GM04503 (cell line): ENCODE data around the gene ANO7.

Source experiments
- DNase-seq: peaks from one replicate; pipeline ENCODE4 v3.0.0-alpha.2; 2012; ENCODE audit warnings: low read depth

Gene ANO7

GRCh38 chr2:241228081-241228859 lies 39.8 kb downstream of the ANO7 start:
- DNase-seq = no peak

- no peak for DNase-seq
Observed at GRCh38 chr2:241228860-241229516, 40.5 kb downstream of the ANO7 start.

DNA sequence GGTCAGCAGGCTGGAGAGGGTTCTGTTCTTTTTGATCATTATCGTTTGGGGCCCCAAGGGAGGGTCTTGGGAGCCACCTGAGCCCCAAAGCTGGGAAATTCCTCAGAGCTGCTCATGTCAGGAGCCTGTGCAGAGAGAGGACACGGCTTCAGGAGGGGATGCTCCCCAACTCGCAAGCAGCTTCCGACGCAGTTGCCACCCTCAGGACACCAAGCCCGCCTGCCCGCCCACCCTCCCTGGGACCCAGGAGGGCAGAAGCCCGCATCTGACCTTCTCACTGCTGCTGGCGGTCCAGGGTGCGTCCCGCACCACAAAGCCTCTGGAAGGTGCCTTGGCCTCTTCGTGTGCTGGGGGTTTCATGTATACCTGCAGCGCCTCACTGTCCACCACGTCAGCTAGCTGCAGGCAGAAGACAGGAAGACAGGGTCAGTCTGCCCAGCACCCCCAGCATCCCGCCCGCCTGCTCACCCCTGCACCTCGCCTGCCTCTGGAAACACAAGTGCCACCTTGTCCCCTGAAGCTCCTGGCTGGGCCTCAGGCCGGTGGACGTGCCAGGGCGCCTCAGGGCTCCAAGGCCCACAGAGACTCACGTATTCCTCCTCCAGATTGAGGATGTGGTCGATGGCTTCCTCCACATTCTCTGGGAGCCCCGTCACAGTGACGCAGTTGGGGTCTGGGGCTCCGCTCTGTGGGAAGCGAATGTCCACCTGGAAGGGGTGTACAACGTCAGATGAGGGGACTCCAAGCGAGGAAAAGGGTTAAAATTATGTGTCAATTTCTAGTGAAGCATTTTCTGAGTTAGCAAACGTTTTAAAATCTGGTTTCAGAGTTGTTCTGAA lies 41.3 kb downstream of the ANO7 start:
- no peak for DNase-seq

DNA sequence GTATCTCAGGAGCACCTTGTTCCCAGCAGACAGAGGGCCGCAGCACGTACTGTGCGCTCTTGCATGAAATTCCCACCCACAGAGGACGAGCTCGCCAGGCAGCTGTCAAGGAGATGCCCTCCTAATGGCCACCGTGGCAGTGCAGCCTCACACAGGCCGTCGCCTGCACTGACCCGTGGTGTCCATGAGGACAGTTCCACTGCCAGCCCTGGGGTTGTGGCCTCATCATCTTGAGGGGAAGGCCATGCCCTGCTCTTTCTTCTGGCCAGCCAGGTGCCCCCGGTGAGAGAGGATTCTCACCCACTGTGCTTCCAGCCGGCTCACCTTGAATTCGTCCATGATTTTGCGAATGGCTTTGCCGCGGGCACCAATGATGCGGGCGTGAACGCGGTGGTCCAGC lies 42.0 kb downstream of the ANO7 start:
- no peak for DNase-seq

DNA sequence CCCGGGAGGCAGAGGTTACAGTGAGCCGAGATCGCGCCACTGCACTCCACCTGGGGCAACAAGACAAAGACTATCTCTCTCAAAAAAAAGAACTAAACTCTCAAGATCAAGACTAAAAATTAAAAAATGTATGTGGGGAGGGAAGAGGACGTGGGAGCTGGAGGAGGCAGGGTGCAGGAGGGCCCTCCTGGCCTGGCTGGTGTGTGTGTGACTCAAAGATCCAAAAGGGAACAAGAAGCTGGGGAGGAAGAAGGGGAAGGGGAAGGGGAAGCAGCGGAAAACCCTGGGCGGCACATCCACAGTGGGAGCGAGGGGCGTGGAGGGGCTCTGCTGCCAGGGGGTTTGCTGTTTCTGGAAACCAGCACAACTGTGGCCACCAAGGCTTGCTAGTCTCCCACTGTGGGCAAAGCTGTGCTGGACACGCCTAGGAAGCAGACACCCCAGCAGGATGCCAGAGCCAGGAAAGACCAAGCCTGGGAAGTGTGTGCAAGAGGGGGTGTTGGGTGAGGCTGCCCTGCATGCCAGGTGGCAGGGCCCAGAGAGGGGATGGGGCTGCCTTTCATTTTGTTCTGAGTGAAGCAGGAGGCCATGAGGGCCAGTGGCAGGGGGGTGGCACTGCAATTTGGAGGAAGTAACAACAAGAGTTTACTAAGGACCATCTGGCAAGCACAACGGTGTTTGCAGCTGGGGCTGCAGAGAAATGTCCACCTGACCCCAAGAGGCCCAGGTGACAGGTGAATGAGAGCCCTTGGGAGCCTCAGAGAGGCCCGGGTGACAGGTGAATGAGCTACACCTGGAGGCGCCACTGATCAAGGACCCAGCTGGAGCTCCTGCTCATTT lies 44.5 kb downstream of the ANO7 start:
- no peak for DNase-seq

DNA sequence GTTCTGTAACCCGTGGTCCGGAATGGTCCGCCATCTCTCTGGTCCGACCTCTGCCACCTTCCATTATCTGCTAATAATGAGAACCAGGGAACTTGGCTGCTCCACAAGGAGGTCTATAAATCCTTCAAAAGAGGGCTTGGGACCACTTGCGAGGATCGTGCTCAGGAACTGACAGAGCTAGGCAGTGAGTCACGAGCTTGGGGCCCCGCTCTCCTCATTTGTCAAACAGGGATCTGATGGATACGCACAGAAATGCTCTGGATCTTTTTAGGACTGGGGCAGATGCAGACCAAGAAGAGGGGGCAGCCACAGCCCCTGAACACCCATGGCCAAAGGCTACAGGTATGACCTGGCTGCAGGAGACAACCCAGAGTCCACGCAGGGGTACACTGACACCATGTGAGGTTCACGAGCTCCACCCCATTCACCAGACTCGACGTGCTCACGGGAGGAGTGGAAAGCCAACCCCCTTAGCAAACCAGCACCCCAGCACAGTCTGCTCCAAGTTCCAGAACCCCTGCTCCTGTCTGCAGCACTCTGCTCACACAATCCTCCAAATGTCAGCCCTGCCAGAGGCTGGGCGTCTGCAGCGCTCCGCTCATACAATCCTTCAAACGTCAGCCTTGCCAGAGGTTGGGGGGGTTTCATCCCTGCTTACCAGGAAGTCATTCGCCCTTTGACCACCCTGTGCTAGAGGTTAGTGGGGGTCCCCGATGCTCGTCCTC lies 45.8 kb downstream of the ANO7 start:
- no peak for DNase-seq

- DNase-seq = no peak
Observed at GRCh38 chr2:241234962-241235740, 46.7 kb downstream of the ANO7 start.

DNA sequence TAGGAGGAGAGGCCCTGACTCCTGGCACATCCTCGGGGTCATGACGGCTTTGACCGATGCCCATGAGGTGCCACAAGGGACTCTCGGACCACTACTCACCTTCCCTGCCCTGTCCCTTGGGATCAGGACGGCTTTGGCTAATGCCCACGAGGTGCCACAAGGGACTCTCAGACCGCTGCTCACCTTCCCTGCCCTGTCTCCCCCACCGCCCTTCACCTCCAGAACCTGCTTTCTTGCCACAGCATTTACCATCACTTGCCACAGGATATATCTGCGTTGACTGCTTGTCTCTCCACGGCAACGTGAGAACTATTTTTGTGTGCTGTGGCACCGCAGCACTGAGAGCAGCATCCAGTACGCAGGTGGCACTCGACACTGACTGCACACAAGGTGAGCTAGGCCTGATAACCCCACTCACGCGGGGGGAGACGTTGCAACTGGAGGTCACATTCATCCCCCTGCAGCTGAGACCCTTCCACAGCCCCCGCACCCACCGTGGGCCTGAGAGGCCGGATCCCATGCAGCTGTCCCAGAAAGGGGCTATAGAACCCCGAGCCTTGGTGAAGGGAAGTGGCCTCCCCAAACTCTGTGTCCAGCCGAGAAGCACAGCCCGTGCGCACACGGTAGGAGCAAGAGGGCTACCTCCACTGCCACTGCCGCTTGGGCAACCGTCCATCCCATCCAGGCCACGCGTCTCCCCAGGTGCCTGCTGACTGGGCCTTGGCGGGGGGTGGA lies 47.5 kb downstream of the ANO7 start:
- no peak for DNase-seq

- DNase-seq = no peak
Observed at GRCh38 chr2:241237047-241237446, 48.6 kb downstream of the ANO7 start.

- no peak for DNase-seq
Observed at GRCh38 chr2:241237949-241238371, 49.5 kb downstream of the ANO7 start.

GRCh38 chr2:241238693-241239198 lies 50.3 kb downstream of the ANO7 start:
- DNase-seq = no peak

DNA sequence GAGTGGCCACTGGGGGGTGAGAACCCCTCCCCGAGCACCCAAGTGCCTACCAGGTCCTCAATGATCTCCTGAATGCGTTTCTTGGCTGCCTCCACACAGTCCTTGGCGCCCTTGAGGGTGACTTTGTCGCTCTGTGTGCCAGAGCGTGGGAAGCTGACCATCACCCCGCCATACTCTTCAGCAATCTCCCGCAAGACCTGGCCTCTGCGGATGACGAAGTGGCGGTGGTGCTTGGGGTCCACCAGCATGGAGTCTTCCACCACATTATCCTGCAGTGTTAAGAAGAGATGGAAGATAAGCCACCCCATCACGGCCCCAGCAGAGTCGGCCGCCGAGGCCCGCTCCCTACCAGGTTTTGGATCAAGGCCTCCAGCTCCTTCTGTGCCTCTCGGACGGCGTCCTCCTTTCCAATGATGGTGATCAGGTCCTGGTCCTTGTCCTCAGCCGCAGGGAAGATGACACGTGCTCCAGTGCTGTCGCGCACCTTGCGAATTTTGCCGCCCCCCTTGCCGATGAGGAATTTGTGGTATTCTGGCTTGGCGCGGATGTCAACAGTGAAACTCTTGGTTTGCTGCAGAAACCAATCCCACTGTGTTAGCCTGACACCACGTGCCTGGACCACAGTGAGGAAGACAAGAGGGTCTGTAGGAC lies 51.2 kb downstream of the ANO7 start:
- DNase-seq = no peak

DNA sequence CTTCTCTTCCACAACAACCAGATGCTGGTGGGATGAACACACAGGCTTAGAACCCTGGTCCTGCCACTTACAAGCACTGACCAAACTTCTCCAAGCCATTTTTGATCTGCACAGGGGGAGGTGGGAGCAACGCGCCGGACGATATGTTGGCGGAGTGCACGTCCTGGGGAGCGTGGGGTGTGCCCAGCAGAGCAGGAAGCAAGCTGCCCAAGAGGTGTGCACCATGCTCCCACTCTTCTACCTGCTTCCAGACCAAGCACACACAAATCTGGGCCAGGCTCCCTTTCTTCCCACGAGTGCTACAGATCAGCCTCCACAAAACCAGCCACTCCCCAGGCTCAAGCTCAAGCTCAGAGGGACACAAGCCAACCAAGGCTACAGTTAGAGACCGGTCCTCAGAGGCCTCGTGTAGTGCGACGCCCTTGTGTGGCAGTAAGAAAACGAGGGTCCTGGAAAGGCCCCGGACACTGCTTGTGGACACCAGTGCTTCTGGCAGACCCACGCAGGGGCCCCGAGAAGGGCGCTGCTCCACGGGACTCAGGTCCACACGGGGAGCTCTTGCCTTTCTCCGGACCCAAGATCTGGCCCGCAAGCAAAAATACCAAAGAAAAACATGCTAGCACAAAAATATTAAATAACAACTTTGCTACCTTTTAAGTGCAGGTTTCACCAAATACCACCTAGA lies 52.0 kb downstream of the ANO7 start:
- DNase-seq = no peak

DNA sequence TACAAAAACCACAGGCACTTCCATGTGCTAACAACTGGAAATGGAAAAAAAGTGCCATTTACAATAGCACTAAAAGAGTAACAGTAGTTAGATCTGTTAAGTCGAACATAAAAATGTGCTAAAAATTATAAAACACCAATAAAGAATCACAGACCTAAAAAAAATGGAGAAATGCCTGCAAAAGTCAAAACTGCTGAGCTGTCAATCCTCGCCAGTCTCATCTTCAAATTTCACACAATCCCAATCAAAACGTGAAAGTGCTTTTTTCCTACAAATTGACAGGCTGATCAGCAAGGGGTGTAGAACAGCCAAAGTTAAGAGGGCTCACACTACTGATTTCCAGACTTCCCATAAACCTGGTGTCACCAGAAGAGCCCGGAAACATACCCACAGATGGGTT lies 53.2 kb downstream of the ANO7 start:
- DNase-seq = no peak

- no peak for DNase-seq
Observed at GRCh38 chr2:241242306-241242705, 53.8 kb downstream of the ANO7 start.

GRCh38 chr2:241244368-241244767 lies 55.9 kb downstream of the ANO7 start:
- DNase-seq = no peak

- DNase-seq = no peak
Observed at GRCh38 chr2:241248289-241248688, 59.8 kb downstream of the ANO7 start.

DNA sequence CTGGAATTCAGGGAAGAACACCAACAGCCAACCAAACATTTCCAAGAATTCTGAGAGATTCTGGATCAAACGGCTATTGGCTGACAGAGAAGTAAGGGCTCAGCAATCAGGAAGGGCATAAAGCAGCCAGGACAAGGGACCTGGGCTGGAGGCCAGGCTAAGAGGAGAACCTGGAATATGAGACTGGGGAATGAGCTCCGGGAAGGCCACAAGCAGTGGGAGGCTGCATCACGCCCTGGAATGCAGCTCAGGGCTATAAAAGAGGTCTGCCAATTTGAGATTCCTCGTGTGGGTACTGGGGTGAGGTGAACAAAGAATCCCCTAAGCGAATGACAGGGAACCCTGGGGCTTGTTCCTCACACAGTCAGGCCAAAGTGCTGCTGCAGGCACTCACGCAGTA lies 60.4 kb downstream of the ANO7 start:
- DNase-seq = no peak
